ENCODE measurements around the gene OR52A1.

DNA sequence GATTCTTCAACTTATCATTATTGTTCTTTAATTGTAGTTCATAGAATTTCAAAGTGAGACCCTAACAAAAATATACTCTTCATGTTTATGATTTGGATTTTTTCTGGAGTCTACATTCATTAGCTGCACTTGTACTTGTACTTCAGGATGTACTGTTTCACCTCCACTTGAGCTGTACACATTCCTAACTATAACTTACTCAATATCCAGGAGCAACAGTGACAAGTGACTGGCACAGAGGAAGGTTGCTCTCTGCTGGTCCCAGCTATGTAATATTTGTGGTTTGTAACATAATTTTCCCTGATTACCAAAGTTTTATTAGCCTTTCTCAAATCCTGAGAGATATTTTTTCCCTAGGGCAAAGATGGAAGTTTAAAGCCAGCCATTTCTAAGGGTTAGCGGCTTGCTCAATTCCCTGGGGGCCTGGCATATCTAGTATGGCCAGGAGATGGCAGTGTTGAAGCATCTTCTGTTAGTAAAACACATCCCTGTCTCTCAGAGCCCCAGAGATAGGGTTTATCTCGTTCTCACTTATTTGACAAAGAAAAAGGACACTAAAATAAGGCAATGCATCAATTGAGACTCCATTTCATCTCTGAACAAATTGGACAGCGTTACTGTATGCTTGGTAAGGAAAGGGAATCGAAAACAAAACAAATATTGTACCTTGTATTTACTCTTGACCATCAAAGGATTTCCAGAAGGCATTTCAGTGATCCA lies 30.6 kb downstream of the OR52A1 start:
- TF ChIP-seq EZH2 (IDR thresholded peaks at IDR 0.05; ENCODE audit: insufficient read depth, poor library complexity, severe bottlenecking) (no peak), EZH2phosphoT487 (IDR thresholded peaks at IDR 0.05; ENCODE audit: insufficient read depth, low read depth) (no peak)

Measured in GM23248 (cell line).